ENCODE results near the gene SMAD2.

DNA sequence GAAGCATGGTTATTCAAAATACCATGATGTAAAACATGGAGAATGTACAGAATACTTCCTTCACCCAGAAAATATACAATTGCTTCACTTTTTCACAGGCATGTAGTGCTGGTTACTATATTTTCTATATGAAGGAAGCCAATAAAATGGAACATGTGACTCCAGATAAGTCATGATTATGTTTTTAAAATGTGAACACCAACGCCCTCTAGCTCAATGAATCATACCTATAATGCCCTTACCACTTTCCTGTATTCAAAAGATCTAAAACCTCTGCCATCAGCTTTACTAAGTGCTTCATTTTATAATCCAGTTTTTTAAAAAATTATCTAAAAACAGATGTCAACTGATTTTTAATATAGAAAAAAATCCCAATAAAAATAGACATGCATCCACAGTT is 59.9 kb downstream of the SMAD2 start:
- TF ChIP-seq, protein P1, sequence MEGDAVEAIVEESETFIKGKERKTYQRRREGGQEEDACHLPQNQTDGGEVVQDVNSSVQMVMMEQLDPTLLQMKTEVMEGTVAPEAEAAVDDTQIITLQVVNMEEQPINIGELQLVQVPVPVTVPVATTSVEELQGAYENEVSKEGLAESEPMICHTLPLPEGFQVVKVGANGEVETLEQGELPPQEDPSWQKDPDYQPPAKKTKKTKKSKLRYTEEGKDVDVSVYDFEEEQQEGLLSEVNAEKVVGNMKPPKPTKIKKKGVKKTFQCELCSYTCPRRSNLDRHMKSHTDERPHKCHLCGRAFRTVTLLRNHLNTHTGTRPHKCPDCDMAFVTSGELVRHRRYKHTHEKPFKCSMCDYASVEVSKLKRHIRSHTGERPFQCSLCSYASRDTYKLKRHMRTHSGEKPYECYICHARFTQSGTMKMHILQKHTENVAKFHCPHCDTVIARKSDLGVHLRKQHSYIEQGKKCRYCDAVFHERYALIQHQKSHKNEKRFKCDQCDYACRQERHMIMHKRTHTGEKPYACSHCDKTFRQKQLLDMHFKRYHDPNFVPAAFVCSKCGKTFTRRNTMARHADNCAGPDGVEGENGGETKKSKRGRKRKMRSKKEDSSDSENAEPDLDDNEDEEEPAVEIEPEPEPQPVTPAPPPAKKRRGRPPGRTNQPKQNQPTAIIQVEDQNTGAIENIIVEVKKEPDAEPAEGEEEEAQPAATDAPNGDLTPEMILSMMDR (IDR thresholded peaks at IDR 0.05; ENCODE audit: insufficient read depth, low read depth, low read length) = no peak
- no peak for TF ChIP-seq EZH2 (IDR thresholded peaks at IDR 0.05; ENCODE audit: insufficient read depth, low read length)

Data from astrocyte (in vitro differentiated cells and primary cell).